ENCODE measurements around the gene MEIOC. TPM values are rescaled to one million over a fixed set of nuclear protein-coding genes. Genes with fewer than 3 reads are reported as not detected.

The MEIOC gene
- total and polyA plus RNA-seq, 2 of the 8 experiments (the other 6 are each of a cell fraction or from before 2014, with no cell fraction given), result 4.2 to 4.8 TPM

DNA sequence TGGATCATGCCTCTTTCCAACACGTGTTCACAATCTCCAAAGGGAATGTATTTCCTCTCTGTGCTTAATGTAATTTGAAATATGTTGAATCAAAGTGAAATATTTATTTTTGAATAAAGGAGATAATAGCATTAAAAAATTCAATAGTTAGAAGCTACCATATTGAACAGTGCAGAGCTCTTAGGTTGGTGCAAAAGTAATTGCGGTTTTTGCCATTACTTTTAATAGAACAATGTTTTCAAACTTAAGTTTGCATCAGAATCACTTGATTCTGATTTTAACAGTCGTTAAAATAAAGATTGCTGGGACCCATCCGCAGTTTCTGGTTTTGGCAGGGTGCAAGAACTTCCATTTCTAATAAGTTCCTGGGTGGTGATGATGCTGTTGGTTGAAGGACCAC is 10.0 kb upstream of the MEIOC start (continued):
- TF ChIP-seq RNF2 (IDR thresholded peaks at IDR 0.05; ENCODE audit: borderline replicate concordance, low read depth, low read length, missing control alignments, poor library complexity, severe bottlenecking), result no peak

All from H1 (cell line).